ENCODE results near the gene OR2Z1.

OR2Z1 gene

DNA sequence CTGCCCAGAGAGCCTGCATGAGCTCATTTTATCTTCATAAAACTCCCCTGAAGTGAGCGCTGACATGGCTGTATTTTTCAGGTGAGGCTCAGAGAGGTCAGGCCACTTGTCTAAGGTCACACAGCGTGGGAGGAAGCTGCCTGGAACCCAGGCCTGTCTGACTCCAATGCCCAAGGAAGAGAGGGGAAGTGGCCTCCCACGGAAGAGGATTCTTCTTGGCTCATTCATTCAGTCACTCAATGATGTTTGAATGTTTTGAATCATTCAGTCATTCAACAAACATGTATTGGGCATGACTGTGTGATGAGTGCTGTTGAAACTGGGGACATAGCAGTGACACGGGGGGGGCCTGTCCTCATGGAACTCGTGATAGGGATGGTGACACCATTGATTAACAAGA lies 34.9 kb upstream of the OR2Z1 start:
- no peaks in the 10 kb centered on the region for H3K27me3 ChIP-seq (ENCODE audit: insufficient read depth, low read length, poor library complexity)
- H2AFZ ChIP-seq (ENCODE audit: low read depth, low read length): no peak overlapping the region
- TF ChIP-seq, protein P1, sequence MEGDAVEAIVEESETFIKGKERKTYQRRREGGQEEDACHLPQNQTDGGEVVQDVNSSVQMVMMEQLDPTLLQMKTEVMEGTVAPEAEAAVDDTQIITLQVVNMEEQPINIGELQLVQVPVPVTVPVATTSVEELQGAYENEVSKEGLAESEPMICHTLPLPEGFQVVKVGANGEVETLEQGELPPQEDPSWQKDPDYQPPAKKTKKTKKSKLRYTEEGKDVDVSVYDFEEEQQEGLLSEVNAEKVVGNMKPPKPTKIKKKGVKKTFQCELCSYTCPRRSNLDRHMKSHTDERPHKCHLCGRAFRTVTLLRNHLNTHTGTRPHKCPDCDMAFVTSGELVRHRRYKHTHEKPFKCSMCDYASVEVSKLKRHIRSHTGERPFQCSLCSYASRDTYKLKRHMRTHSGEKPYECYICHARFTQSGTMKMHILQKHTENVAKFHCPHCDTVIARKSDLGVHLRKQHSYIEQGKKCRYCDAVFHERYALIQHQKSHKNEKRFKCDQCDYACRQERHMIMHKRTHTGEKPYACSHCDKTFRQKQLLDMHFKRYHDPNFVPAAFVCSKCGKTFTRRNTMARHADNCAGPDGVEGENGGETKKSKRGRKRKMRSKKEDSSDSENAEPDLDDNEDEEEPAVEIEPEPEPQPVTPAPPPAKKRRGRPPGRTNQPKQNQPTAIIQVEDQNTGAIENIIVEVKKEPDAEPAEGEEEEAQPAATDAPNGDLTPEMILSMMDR (IDR thresholded peaks at IDR 0.05; ENCODE audit: borderline replicate concordance, extremely low read depth, low read length, poor library complexity, severe bottlenecking): no peak
- no peak for TF ChIP-seq EZH2 (IDR thresholded peaks at IDR 0.05; ENCODE audit: borderline replicate concordance, low read depth, low read length, severe bottlenecking)
- no peaks in the 10 kb centered on the region for H3K4me1 ChIP-seq (ENCODE audit: insufficient read depth, low read length)
- ATAC-seq (ENCODE audit: insufficient read depth, low read depth) (no peak), DNase-seq (no peak)
- H3K4me2 ChIP-seq (ENCODE audit: insufficient read depth, low read length): no peak overlapping the region
- no peaks in the 10 kb centered on the region for H3K9me3 ChIP-seq (ENCODE audit: insufficient read depth, low read length, severe bottlenecking)
- H4K20me1 ChIP-seq (ENCODE audit: insufficient read depth, low read length): no peaks in the 10 kb centered on the region
- no peak overlapping the region for H3K27ac ChIP-seq (ENCODE audit: low read length)
- no peak overlapping the region for H3K4me3 ChIP-seq (ENCODE audit: low read depth in 1 of 2, low read length in 2 of 2)
- H3K79me2 ChIP-seq (ENCODE audit: insufficient read depth, low read length): no peaks in the 10 kb centered on the region
- H3K9ac ChIP-seq (ENCODE audit: low read depth, low read length): no peak overlapping the region
- H3K36me3 ChIP-seq (ENCODE audit: insufficient read depth, low read length): no peaks in the 10 kb centered on the region

DNA sequence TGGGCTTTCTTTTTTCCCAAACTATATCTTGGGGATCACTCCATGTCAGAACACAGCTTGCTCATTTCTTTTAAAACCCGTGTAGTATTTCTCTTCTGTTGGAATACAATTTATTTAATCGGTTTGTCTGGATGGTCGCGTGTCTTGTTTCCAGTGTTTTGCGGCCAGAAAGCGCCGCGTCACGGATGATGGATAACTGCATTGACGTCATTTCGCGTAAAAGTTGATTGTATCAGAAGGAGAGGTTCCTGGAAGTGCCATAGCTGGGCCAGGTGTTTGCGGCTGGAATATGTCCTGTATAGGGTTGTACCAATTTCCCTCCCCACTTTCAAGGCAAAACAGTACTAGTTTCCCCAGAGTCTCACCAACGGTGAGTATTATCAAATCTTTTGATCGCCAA lies 32.5 kb upstream of the OR2Z1 start:
- no peak for TF ChIP-seq EZH2 (IDR thresholded peaks at IDR 0.05; ENCODE audit: borderline replicate concordance, low read depth, low read length, severe bottlenecking)
- TF ChIP-seq, protein P1 (IDR thresholded peaks at IDR 0.05; ENCODE audit: borderline replicate concordance, extremely low read depth, low read length, poor library complexity, severe bottlenecking): no peak
- H3K36me3 ChIP-seq (ENCODE audit: insufficient read depth, low read length): no peaks in the 10 kb centered on the region
- H3K9ac ChIP-seq (ENCODE audit: low read depth, low read length): no peak overlapping the region
- ATAC-seq (ENCODE audit: insufficient read depth, low read depth) (no peak), DNase-seq (no peak)
- H3K27me3 ChIP-seq (ENCODE audit: insufficient read depth, low read length, poor library complexity): no peaks in the 10 kb centered on the region
- no peaks in the 10 kb centered on the region for H3K79me2 ChIP-seq (ENCODE audit: insufficient read depth, low read length)
- H4K20me1 ChIP-seq (ENCODE audit: insufficient read depth, low read length): no peaks in the 10 kb centered on the region
- no peaks in the 10 kb centered on the region for H3K9me3 ChIP-seq (ENCODE audit: insufficient read depth, low read length, severe bottlenecking)
- no peak overlapping the region for H3K4me3 ChIP-seq (ENCODE audit: low read depth in 1 of 2, low read length in 2 of 2)
- no peak overlapping the region for H3K4me2 ChIP-seq (ENCODE audit: insufficient read depth, low read length)
- no peak overlapping the region for H3K27ac ChIP-seq (ENCODE audit: low read length)
- peaks cover 1% of the 10 kb centered on the region for H3K4me1 ChIP-seq (ENCODE audit: insufficient read depth, low read length)
- H2AFZ ChIP-seq (ENCODE audit: low read depth, low read length): no peak overlapping the region

DNA sequence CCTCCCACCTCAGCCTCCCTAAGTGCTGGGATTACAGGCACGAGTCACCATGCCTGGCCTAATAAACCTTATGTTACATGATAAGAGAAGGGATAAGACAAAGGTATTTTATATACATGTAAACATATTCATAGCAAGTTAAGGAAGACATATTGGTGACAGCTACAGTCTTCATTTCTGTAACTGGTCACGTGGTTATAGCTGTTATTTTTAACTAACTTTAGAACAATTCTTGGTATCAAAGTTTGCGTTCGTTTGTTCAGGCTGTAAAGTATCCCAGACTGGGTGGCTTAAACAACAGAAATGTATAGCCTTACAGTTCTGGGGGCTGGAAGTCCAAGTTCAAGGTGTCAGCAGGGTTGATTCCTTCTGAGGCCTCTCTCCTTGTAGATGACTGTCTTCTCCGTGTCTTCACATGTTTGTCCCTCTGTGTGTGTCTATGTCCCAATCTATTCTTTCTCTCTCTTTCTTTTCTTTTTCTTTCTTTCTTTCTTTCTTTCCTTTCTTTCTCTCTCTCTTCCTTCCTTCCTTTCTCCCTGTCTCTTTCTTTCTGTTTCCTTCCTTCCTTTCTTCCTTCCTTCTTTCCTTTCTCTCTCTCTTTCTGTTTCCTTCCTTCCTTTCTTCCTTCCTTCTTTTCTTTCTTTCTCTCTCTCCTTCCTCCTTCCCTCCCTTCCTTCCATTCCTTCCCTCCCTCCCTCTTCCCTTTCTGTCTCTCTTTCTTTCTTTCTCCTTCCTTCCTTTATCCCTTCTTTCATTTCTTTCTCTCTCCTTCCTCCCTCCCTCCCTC lies 30.5 kb upstream of the OR2Z1 start:
- DNase-seq (no peak), ATAC-seq (ENCODE audit: insufficient read depth, low read depth) (no peak)
- TF ChIP-seq EZH2 (IDR thresholded peaks at IDR 0.05; ENCODE audit: borderline replicate concordance, low read depth, low read length, severe bottlenecking): no peak
- TF ChIP-seq, protein P1 (IDR thresholded peaks at IDR 0.05; ENCODE audit: borderline replicate concordance, extremely low read depth, low read length, poor library complexity, severe bottlenecking): no peak
- no peaks in the 10 kb centered on the region for H3K27me3 ChIP-seq (ENCODE audit: insufficient read depth, low read length, poor library complexity)
- no peaks in the 10 kb centered on the region for H4K20me1 ChIP-seq (ENCODE audit: insufficient read depth, low read length)
- H3K4me2 ChIP-seq (ENCODE audit: insufficient read depth, low read length): no peak overlapping the region
- H3K9ac ChIP-seq (ENCODE audit: low read depth, low read length): no peak overlapping the region
- H3K9me3 ChIP-seq (ENCODE audit: insufficient read depth, low read length, severe bottlenecking): no peaks in the 10 kb centered on the region
- H3K4me3 ChIP-seq (ENCODE audit: low read depth in 1 of 2, low read length in 2 of 2): no peak overlapping the region
- peaks cover 7% of the 10 kb centered on the region for H3K4me1 ChIP-seq (ENCODE audit: insufficient read depth, low read length)
- no peak overlapping the region for H2AFZ ChIP-seq (ENCODE audit: low read depth, low read length)
- H3K79me2 ChIP-seq (ENCODE audit: insufficient read depth, low read length): no peaks in the 10 kb centered on the region
- H3K27ac ChIP-seq (ENCODE audit: low read length): no peak overlapping the region
- no peaks in the 10 kb centered on the region for H3K36me3 ChIP-seq (ENCODE audit: insufficient read depth, low read length)
